NT2/D1 (cell line): ENCODE data around the gene EXOSC1.

Experiments used
- SUZ12 ChIP-seq: IDR thresholded peaks from 2 replicates; pipeline ENCODE4 v1.6.1; 2011; ENCODE audit not compliant: insufficient read length, insufficient read depth; ENCODE audit errors: extremely low read depth
- YY1 ChIP-seq: IDR thresholded peaks from 2 replicates; pipeline ENCODE4 v1.6.1; 2011; ENCODE audit not compliant: insufficient read length, insufficient read depth

DNA sequence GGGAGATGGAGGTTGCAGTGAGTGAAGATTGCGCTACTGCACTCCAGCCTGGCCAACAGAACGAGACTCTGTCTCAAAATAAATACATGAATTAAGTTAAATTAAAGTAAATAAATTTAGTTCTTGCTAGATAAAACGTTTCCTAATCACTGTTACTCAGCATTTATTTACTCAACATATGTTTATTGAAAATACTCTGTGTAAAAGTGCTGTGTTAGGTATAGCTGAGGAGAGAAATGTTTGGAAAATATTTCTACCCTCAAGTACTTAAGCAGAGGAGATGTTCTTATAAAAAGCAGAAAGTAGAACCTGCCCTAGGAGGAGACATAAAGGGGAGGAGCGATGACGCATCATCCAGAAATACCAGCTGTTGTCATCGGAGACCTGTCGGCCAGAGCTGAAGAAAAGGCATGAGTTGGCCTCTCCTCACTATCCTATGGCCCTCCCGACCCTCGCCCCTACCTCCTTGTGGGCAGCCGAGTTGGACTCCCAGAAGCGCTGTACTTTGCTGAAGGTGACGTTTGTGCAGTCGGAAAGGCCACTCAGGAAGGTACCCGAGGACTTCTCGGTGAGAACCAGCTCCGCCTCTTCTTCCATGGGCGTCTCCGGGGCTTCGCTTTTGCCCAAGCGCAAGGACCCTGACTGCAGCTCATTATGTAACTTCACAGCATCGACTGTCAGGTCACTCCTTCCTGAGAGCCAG is 45.8 kb downstream of the EXOSC1 start:
- TF ChIP-seq SUZ12, result no peak
- no peak for TF ChIP-seq YY1
